ENCODE data around the gene DUOX1.

GRCh38 chr15:45084163-45084562, 45.6 kb upstream of the DUOX1 start:
- TF ChIP-seq, protein P1, sequence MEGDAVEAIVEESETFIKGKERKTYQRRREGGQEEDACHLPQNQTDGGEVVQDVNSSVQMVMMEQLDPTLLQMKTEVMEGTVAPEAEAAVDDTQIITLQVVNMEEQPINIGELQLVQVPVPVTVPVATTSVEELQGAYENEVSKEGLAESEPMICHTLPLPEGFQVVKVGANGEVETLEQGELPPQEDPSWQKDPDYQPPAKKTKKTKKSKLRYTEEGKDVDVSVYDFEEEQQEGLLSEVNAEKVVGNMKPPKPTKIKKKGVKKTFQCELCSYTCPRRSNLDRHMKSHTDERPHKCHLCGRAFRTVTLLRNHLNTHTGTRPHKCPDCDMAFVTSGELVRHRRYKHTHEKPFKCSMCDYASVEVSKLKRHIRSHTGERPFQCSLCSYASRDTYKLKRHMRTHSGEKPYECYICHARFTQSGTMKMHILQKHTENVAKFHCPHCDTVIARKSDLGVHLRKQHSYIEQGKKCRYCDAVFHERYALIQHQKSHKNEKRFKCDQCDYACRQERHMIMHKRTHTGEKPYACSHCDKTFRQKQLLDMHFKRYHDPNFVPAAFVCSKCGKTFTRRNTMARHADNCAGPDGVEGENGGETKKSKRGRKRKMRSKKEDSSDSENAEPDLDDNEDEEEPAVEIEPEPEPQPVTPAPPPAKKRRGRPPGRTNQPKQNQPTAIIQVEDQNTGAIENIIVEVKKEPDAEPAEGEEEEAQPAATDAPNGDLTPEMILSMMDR (IDR thresholded peaks at IDR 0.05; ENCODE audit: insufficient read depth, low read length, poor library complexity, severe bottlenecking) = no peak
- no peak for TF ChIP-seq EZH2phosphoT487 (conservative IDR thresholded peaks at IDR 0.05; ENCODE audit: low read length)

Data from SU-DHL-6 (cell line).